GM19240 (cell line): Measurements from ENCODE around the gene AQP2.

Experiments
- DNase-seq: peaks from one replicate; pipeline ENCODE4 v3.0.0; 2011; ENCODE audit warnings: low spot score; ENCODE audit not compliant: insufficient read length

AQP2 gene

GRCh38 chr12:49950273-49951251, at the start of gene AQP2:
AQP2 (plus strand) TSS chr12:49950737; CDS start chr12:49950831, 94 bp downstream.
- DNase-seq = no peak

GRCh38 chr12:49901026-49901425, 49.5 kb upstream of the AQP2 start:
- DNase-seq = no peak

- no peak for DNase-seq
These were observed 48.6 kb upstream of the AQP2 start for GRCh38 chr12:49901986-49902385.

- no peak for DNase-seq
These were observed 47.9 kb upstream of the AQP2 start for GRCh38 chr12:49902399-49903350.

- no peak for DNase-seq
These were observed 47.2 kb upstream of the AQP2 start for GRCh38 chr12:49903351-49903699.

GRCh38 chr12:49903700-49904423, 46.7 kb upstream of the AQP2 start, which contains the start of gene FAIM2:
FAIM2 (minus strand) TSS chr12:49903900; CDS start chr12:49903792, 108 bp downstream.
- DNase-seq = no peak

GRCh38 chr12:49904601-49905000, 45.9 kb upstream of the AQP2 start:
- no peak for DNase-seq

- no peak for DNase-seq
These were observed 44.7 kb upstream of the AQP2 start for GRCh38 chr12:49905718-49906314.

GRCh38 chr12:49907352-49907751, 43.2 kb upstream of the AQP2 start:
- no peak for DNase-seq

GRCh38 chr12:49909356-49909755, 41.2 kb upstream of the AQP2 start:
- no peak for DNase-seq

GRCh38 chr12:49909826-49910225, 40.7 kb upstream of the AQP2 start:
- DNase-seq = no peak

GRCh38 chr12:49910331-49911212, 40.0 kb upstream of the AQP2 start:
- no peak for DNase-seq

GRCh38 chr12:49911213-49911605, 39.3 kb upstream of the AQP2 start:
- no peak for DNase-seq

- DNase-seq = no peak
These were observed 37.9 kb upstream of the AQP2 start for GRCh38 chr12:49912345-49913255.

- DNase-seq = no peak
These were observed 34.2 kb upstream of the AQP2 start for GRCh38 chr12:49916129-49916919.

- DNase-seq = no peak
These were observed 33.3 kb upstream of the AQP2 start for GRCh38 chr12:49917166-49917787.

GRCh38 chr12:49917788-49918173, 32.8 kb upstream of the AQP2 start:
- DNase-seq = no peak
